GM19099 (cell line): ENCODE data around the gene DNAJA2.

Experiments used
- POLR2A ChIP-seq: IDR thresholded peaks from 3 replicates; pipeline ENCODE4 v1.6.1; 2011; ENCODE audit warnings: low read depth; ENCODE audit not compliant: insufficient read length; ENCODE audit errors: extremely low read depth

Gene DNAJA2

GRCh38 chr16:46973207-46973995 is at the start of gene DNAJA2:
DNAJA2 (minus strand) TSS chr16:46973674; CDS start chr16:46973572, 102 bp downstream.
- peak; percentile 86 for TF ChIP-seq POLR2A

- TF ChIP-seq POLR2A: no peak
These were observed 46.1 kb upstream of the DNAJA2 start for GRCh38 chr16:47019568-47019967.

- TF ChIP-seq POLR2A: no peak
These were observed 44.9 kb upstream of the DNAJA2 start for GRCh38 chr16:47018223-47018891.

- no peak for TF ChIP-seq POLR2A
These were observed 44.2 kb upstream of the DNAJA2 start for GRCh38 chr16:47017636-47018035.

GRCh38 chr16:47016700-47017133 is 43.2 kb upstream of the DNAJA2 start:
- no peak for TF ChIP-seq POLR2A

GRCh38 chr16:47013910-47014309 is 40.4 kb upstream of the DNAJA2 start:
- no peak for TF ChIP-seq POLR2A

GRCh38 chr16:47013172-47013571 is 39.7 kb upstream of the DNAJA2 start:
- no peak for TF ChIP-seq POLR2A

- TF ChIP-seq POLR2A: no peak
These were observed 35.1 kb upstream of the DNAJA2 start for GRCh38 chr16:47008612-47009011.

- no peak for TF ChIP-seq POLR2A
These were observed 34.7 kb upstream of the DNAJA2 start for GRCh38 chr16:47008174-47008573.

GRCh38 chr16:47004652-47005051 is 31.2 kb upstream of the DNAJA2 start:
- TF ChIP-seq POLR2A: no peak

GRCh38 chr16:46997844-46998243 is 24.4 kb upstream of the DNAJA2 start:
- no peak for TF ChIP-seq POLR2A

- no peak for TF ChIP-seq POLR2A
These were observed 23.5 kb upstream of the DNAJA2 start for GRCh38 chr16:46996952-46997458.

- TF ChIP-seq POLR2A: no peak
These were observed 22.9 kb upstream of the DNAJA2 start for GRCh38 chr16:46996391-46996790.

- TF ChIP-seq POLR2A: no peak
These were observed 18.5 kb upstream of the DNAJA2 start for GRCh38 chr16:46991729-46992704.

GRCh38 chr16:46986896-46987295 is 13.4 kb upstream of the DNAJA2 start:
- no peak for TF ChIP-seq POLR2A
